A673 (cell line): ENCODE measurements around the gene RNF145.

ENCODE experiments used
- CTCF ChIP-seq: fragments of 300-800, 200-600 bp; sonication (generic); conservative IDR thresholded peaks from 2 replicates; pipeline ENCODE4 v1.5.1; 2017; ENCODE audit warnings: low read depth, mild to moderate bottlenecking, antibody characterized with exemption, low read length, moderate library complexity, mixed read lengths
- EZH2 ChIP-seq: fragments of 200-600 bp; sonication (generic); IDR thresholded peaks from 2 replicates; pipeline ENCODE4 v1.6.1; 2017; ENCODE audit warnings: borderline replicate concordance, low read depth, mild to moderate bottlenecking, mixed read lengths, antibody characterized with exemption, low read length; ENCODE audit not compliant: poor library complexity, severe bottlenecking

DNA sequence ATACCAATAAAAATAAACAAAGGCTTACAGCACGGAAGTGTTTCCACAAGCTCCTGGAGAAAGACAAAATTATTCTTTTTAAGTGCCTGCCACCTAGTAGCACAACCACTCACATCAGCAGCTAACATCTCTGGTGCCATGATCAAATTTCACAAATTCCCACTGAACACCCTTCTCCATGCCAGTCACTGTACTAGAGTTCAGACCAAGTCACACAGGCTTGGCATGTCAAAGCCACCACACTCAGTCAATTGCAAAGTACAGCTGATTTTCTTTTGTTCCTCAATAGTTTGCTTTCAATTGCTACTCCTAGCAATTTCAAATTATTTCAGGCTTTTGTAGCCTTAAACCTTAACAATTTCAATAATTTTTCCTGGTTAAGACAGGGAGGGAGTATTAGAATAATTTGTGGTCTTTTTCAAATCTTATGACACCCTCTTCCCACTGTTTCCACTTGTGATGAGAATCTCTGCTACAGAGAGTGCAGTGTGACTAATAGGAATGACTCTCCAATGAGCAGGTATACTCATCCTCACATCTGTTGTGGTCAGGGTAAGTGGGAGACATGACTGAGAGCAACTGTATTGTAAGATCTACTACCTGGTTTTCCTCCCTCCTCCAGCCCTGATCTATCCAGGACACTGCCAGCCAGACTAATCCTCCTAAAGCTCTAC lies 46.2 kb downstream of the RNF145 start:
- TF ChIP-seq CTCF, result no peak
- no peak for TF ChIP-seq EZH2
